SHP77 treated with DMSO at 0.1 percent for 48 hours (cell line): ENCODE data around the gene KIF7.
"Not testable (repeated sequence)": the region's sequence is repeated elsewhere in the genome, so short reads cannot be mapped to it uniquely, and the experiment has no call there.

Source experiments
- DNase-seq: peaks from one replicate; lab custom pipeline; 2025; lab: John Stamatoyannopoulos, UW

KIF7 gene, protein sequence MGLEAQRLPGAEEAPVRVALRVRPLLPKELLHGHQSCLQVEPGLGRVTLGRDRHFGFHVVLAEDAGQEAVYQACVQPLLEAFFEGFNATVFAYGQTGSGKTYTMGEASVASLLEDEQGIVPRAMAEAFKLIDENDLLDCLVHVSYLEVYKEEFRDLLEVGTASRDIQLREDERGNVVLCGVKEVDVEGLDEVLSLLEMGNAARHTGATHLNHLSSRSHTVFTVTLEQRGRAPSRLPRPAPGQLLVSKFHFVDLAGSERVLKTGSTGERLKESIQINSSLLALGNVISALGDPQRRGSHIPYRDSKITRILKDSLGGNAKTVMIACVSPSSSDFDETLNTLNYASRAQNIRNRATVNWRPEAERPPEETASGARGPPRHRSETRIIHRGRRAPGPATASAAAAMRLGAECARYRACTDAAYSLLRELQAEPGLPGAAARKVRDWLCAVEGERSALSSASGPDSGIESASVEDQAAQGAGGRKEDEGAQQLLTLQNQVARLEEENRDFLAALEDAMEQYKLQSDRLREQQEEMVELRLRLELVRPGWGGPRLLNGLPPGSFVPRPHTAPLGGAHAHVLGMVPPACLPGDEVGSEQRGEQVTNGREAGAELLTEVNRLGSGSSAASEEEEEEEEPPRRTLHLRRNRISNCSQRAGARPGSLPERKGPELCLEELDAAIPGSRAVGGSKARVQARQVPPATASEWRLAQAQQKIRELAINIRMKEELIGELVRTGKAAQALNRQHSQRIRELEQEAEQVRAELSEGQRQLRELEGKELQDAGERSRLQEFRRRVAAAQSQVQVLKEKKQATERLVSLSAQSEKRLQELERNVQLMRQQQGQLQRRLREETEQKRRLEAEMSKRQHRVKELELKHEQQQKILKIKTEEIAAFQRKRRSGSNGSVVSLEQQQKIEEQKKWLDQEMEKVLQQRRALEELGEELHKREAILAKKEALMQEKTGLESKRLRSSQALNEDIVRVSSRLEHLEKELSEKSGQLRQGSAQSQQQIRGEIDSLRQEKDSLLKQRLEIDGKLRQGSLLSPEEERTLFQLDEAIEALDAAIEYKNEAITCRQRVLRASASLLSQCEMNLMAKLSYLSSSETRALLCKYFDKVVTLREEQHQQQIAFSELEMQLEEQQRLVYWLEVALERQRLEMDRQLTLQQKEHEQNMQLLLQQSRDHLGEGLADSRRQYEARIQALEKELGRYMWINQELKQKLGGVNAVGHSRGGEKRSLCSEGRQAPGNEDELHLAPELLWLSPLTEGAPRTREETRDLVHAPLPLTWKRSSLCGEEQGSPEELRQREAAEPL (N-terminal part only)

DNA sequence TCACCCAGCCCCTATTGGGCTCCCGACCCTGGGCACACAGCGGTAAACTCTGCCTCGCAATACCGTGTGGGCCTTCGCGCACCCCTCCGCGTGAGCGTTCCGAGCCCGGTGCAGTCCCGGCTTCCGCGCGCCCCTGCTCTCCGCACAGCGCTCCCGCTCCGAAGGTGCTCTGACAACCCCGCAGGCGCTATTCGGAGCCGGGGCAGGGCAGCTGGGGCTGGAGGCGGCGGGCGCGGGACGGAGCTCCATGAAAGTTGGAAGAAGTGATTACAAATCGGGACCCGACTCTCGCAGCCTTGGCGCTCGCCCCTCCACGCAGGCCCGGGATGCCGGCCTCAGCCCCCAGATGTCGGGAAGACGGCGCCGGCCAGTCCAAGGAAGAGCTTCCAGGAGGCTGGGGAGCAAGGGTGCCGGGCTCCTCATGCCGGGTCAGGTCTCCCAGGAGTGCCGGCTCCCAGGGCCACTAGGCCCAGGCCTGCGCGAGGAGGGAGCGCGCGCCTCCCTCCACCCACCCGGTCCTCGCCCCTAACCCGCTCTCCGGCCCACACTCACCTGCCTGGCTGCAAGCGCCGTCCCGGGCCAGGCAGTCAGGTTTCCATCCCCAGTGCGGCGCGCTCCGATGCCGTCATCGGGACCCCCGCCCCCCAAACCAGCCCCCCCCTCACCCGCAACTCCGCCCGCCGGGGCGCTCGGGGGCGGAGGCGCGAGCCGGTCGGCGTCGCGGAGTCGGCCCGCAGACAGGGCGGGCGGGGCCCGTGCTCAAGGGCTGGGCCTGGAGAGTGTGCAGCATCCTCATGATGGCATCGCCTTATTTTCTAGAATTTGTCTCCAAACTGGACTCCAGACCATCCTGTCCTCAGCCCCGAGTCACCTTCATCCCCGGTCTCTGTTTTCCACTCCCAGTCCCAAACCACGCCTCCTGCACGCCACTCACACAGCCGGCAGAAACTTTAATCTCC is at the start of gene KIF7:
TSS of gene KIF7 (minus strand) at position 621 of the 959 bp plus-strand sequence. CDS start 2,537 bp downstream, outside the sequence.
- no peak for DNase-seq

DNA sequence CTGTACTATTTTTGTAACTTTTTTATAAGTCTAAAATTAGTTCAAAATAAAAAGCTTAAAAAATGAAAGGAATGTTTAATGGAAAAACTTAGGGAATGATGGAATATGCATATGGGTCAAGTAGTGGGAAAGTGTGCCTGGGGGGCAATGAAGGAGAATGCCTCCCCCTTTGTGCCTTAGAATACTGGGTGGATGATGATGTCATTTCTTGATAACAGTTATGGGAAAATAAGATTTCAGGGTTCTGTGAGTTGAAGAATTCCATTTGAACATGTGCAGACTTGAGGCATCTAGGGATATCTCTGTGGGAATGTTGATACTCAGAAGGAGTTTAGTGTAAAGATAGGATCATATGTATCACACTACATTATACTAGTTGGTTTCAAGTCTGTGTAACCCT is 49.1 kb upstream of the KIF7 start:
- DNase-seq: no peak

DNA sequence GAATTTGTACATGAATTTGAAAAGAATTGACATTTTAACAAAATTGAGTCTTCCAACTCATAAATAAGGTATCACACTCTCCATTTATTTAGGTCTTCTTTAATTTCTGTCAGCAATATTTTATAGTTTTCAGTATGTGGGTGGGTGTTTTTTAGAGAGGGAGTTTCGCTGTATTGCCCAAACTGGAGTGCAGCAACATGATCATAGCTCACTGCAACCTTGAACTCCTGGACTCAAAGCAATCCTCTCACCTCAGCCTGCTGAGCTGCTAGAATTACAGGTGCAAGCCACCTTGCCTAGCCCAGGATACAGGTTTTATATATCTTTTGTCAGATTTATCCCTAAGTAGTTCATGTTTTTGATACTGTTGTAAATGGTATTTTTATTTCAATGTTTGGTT is 39.9 kb upstream of the KIF7 start:
- no peak for DNase-seq

DNA sequence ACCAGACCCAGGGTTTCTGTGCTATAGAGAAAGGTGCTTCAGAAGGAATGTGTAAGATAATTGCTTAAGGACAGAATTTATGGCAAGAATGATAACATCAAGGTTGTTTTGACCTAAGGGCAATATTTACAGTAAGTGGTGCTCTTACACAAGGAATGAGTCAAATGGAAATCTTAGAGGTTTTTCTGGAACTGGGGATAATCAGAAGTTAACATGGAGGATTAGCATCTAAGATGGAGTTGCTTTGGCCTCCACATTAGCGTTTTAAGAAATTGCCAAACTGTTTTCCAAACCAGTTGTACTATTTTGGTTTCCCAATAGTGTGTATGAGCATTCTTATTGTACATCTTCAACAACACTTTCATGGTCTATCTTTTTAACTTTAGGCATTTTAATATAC is 38.4 kb upstream of the KIF7 start:
- DNase-seq: no peak

DNA sequence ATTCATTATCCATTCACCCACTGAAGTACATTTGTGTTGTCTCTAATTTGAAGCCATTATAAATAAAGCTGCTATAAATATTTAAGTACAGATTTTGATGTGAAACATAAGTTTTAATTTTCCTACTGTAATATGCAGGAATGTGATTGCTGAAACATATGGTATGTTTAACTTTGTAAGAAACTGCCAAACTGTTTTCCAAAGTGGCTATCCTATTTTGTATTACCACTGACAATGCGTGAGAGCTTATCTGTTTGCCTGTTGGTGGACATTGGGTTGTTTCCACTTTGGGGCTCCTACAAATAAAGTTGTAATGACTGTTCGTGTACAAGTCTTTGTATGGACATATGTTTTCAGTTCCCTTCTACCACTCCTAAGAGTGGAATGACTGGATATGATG is 37.8 kb upstream of the KIF7 start:
- no peak for DNase-seq

DNA sequence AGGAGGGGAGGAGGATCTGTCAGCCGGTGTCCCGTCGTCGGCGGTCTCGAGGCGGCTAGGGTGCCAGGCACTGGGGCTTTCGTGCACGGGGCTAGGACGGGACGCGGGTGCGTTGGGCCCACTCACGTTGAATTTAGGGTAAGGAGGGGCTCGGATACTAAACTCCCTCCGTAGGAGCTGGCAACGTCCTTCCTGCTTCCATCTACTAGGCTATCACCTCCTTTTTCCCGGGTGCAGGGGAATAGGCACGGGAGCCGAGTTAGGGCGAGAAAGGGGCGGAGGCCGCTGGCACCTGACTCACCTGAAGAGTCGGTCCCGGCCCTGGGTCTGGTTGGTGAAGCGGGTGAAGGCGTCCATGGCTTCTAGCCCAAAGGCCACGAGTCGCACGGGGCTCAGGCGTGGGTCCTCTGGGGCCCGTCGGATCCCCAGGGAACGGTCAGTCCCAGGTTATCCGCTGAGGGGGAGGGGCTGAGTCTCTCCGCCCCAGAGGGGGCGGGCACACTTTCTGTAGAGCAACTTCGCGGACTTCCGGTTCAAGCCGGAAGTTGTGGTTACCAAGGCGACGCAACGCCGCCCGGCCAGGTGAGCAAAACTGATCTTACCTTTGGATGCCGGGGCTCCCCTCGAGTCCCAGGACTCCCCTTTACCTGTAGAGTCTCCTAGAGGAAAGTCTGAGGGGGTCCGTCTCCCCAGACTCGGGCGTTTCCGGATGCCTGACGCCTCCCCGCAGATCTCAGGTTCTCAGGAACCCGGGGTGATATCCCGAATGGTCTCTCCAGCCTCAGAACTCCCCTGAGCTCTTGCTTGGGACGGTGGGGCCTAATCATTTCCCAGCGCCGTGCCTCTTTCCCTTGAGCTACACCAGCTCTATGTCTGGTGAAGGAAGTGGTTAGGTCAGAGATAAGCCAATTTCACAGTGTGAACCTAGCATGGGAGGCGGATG is 35.3 kb upstream of the KIF7 start, which contains the start of the genes PEX11A and WDR93:
TSS of gene PEX11A (minus strand) at position 479 of the 943 bp plus-strand sequence. CDS start at position 357, 122 bp downstream.
TSS of gene WDR93 (plus strand) at position 536 of the 943 bp plus-strand sequence. CDS start 10,936 bp downstream, outside the sequence.
- peak; percentile 45 for DNase-seq

DNA sequence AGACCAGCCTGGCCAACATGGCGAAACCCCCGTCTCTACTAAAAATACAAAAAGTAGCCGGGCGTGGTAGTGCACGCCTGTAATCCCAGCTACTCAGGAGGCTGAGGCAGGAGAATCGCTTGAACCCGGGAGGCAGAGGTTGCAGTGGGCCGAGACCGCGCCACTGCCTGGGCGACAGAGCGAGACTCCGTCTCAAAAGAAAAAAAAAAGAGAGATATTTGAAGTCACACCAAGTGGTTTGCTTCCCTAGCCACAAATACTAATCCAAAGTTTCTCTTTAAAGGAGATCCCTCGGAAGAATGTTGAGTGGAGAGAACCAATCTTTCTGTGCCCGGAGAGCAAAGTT is 34.6 kb upstream of the KIF7 start:
- DNase-seq: not testable (repeated sequence)

DNA sequence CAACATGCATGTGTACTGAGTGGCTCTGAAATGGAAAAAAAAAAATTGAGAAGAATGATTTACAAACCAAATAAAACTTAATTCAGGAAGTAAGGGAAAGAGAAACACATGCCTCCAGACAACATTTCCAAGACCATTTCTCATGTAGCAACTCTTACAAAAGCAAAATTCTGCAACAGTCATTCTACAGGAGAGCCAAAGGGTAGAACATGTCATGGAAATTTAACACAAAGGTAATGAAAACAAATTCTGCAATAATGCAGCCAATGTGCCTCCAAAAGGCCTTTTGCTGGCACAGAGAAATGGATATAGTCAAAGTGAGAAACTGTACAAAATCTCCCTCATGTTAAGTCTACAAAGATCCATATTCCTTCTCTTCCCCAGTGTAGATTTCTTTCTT is 31.3 kb upstream of the KIF7 start:
- DNase-seq: no peak

DNA sequence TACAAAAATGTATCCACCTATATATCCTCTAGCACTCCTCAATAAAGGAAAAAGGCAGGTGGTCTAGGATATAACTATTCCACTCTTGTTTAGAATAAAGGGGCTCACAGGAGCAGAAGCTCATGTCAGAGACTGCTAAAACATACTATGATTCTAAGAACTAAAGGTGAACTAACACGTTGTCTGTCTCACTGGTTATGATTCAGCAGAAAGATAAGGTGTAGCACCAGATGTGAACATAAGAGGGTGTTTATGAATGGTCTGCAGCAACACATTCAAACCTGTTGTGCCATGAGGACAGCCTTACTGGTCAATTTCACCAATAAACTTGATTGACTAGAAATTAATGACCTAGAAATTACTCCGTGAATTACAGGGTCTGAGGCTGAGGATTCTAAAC is 30.7 kb upstream of the KIF7 start:
- no peak for DNase-seq

DNA sequence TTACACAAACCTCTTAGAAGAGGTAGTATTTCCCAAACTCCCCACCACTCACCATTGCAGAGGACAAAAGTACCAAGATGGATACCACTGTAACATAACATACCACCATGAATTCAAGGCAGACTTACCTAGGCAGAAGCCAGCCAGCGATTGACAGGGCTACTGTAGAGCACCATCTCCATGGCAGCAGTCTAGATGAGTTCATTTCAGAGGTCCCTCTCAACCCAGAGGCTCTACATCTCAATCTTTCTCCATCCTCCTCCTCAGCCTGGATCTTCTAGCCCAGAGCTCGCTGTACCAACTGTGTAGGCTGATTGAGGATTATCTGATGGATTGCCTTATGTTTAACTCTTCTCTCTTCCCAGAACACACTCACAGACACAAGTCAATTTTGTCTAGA is 25.9 kb upstream of the KIF7 start:
- DNase-seq: no peak

DNA sequence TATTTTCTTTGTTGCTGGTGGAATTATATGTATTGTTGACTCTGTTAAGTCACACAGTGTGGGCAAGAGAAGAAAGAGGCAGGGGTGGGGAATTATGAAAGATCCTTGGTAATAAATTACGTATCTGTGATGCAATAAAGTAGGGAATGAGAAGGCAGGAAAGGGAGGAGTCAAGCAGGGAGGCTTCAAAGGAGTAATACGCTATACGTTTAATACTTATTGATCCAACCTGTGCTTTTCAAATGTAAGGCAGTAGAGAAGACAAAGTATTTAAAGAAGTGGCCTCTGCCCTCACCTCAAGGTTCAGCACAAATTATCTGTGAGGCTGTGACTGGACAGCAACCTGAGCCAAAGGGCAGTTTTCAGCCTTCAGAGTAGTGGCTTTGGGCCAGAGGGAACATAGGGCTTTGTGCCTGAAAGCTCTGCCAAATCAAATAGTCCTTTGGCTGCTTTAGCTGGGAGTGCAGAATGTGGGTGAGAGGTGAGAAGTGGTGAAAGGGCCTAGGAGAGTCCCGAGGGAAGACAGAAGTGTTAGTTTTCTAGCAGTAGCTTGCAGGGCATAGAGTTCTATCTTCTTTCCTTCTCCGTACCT is 25.1 kb upstream of the KIF7 start:
- peak; percentile 20 for DNase-seq

DNA sequence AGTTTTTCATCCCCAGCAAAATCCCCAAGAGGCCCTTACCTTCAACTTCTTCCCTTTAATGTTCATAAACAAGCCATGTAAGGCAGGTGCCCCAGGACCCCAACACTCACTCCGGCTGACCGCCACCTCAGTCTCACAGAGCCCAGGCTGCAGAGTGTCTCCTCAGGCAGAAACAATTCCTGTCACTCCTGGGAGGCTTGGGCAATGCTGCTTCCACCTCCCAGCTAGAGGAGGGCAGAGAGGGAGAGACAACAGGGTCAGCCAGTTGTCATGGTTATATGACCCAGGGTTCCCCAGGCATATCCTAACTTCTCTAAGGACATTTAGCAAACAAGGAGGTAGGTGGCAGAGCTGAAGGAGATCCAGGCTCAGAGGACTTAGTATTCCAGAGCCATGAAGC is 23.9 kb upstream of the KIF7 start, which contains the start of gene PLIN1:
TSS of gene PLIN1 (minus strand) at position 156 of the 400 bp plus-strand sequence. CDS start 1,878 bp downstream, outside the sequence.
- DNase-seq: no peak

DNA sequence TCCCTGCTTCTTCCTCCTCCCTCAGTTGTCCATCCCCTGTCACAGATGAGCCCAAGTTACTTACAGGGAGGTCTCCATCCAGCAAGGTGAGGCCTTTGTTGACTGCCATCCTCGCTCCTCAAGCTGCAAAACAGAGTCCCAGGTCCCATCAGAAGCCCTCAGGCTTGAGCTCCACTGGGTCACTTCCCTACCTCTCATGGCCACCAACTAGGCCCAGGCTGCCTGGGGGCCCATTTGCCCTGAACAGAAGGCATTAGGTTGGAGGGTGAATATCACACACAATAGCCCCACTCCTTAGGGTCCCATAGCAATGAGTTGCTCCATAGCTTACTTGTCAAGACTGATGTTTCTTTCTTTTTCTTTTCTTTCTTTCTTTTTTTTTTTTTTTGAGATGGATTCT is 22.1 kb upstream of the KIF7 start:
- DNase-seq: no peak

DNA sequence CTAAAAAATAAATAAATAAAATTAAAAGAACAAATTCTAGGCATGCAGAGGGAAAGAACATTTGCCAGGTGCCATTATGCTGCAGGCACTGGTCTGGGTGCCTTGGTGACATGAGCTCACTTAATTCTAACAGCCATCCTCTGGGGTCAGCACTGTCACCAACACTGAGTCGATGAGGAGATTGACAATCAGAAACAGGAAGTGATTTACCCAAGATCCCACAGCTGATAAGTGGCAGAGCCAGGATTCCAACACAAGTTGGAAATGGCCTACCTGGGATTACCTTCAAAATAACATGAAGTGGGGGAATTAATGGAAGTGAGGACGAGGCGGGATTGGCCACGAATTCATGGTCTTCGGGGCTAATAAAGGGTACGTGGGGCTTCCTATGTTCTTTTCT is 20.3 kb upstream of the KIF7 start:
- no peak for DNase-seq

DNA sequence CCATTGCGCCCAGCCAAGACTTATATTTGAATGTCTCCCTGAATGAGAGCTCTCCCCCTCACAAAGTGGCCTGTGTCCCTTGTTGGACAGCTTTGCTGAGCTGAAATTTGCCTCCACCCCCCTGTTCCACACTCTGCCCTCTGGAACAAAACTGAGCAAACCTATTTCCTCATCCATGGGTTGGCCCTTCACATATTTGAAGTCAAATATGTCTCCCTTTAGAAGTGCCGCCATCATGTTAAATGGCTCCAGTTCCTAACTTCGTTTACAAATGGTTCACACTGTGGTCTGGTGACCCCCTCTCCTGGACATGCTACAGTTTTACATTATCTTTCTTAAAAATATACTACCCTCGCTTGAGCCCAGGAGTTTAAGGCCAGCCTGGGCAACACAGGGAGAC is 19.3 kb upstream of the KIF7 start:
- no peak for DNase-seq

DNA sequence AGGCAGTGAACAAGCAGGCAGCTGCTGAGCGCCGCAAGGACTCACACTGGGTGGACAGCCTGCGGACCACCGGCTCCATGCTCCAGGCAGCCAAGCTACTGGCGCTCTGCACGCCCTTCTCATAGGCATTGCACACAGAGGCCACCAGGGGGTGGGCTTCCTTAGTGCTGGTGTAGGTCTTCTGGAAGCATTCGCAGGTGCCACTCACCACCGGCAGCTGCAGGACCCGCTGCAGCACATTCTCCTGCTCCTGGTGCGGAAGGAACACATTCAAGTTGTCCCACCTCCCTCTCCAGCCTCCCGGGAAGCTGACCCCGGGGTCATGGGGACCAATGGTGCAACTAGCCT is 17.9 kb upstream of the KIF7 start:
- peak; percentile 79 for DNase-seq

DNA sequence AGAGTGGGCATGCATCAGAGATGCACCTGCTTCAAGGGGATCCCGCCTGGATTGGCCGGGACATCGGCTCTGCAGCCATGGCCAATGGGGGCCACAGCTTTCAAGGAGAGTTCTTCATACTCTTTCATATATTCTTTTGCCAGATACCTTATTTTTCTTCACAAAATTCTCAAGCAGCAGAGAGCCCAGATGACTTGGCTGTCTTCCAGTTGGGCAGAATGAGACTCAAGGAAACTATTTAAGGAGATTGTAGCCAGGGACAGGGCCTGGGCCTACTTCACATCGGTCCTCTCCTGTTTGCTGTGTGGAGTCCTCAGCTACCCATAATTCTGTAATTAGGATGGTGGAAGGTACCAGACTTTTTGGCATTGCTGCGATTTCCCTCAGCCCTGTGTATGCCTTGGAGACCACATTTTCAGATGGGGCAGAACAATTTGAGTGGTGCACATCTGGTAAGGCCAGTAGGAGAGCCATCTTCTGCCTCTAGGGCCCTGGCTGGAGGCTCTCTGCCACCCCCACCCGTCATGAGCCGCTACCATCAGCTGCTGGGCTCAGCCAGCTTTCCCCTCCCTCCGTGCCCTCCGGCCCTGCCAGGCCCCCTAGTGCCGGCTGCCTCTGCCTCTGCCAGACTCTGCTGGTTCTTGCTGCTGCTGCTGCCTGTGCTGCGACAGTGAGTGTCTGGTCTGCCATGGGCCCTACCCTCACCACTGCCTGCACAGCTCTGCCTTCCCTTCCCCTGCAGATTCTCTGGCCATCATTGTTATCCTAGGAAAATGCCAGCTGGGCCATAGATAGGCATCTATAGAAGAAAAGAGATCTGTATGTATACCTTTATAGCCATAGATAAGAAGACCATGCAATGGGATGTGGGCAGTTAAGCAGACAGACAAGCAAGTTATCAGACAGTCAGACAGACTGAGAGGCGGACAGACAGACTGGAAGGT is 17.2 kb upstream of the KIF7 start:
- no peak for DNase-seq

DNA sequence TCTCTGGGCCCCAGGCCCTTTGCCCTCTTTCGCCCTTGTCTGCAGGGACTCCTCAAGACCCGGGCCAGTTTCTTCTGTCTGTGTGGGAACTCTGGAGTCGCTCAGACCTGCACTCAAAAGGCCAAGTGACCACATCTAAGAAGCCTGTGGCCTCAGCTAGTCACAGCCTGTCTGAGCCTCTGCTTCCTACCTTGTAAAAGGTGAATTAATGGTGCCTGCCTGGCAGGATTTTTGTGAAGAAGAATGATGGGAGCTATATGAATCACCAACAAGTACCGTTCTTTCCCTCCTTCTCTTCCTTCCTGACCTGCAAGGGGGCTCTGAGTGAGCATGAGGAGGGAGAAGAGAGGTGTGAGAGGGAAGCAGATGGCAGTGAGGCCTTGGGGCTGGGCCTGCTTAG is 16.4 kb upstream of the KIF7 start:
- DNase-seq: no peak
